Mesothelial cell of epicardium (in vitro differentiated cells): ENCODE measurements around the gene ANO1. TPM values are rescaled to one million over a fixed set of nuclear protein-coding genes. Genes with fewer than 3 reads are reported as not detected.

Experiments
- DNase-seq, 2 experiments: peaks; one replicate each; pipeline ENCODE4 v3.0.0; 2021; ENCODE audit warnings: low spot score in 2 of 2; ENCODE audit not compliant: unreplicated experiment in 2 of 2
- H3K27ac Mint-ChIP-seq: 2 replicates; pipeline ENCODE4 v1.8.0; 2021; ENCODE audit warnings: mixed read lengths
- H3K27me3 Mint-ChIP-seq: 2 replicates; pipeline ENCODE4 v1.8.0; 2021; ENCODE audit warnings: low read depth, mixed read lengths
- H3K36me3 Mint-ChIP-seq: 2 replicates; pipeline ENCODE4 v1.8.0; 2021; ENCODE audit warnings: mixed read lengths
- H3K4me1 Mint-ChIP-seq: 2 replicates; pipeline ENCODE4 v1.8.0; 2021; ENCODE audit warnings: mixed read lengths
- H3K4me3 Mint-ChIP-seq: 2 replicates; pipeline ENCODE4 v1.8.0; 2021; ENCODE audit warnings: mild to moderate bottlenecking, moderate library complexity, mixed read lengths
- H3K9me3 Mint-ChIP-seq: 2 replicates; pipeline ENCODE4 v1.8.0; 2021; ENCODE audit warnings: mixed read lengths
- CTCF ChIP-seq: fragments of 200-600 bp; sonication (generic); IDR thresholded peaks from one replicate; pipeline ENCODE4 v1.5.0; 2021; ENCODE audit warnings: antibody characterized with exemption; ENCODE audit not compliant: unreplicated experiment
- total RNA-seq: library from RNA; stranded (reverse); gene quantifications from 3 replicates; pipeline ENCODE4 v1.2.1, GENCODE V29; 2021

ANO1 gene
- total RNA-seq, 1 donor from 2014 or later: 37.2 TPM

- peak in 1 of 2 experiments; percentile 28 for DNase-seq
- no peaks in the 10 kb centered on the region for H3K36me3 Mint-ChIP-seq
- H3K27ac Mint-ChIP-seq: peak overlapping the region; percentile 58
- TF ChIP-seq CTCF: no peak
- H3K4me3 Mint-ChIP-seq: no peak overlapping the region
- H3K27me3 Mint-ChIP-seq: no peaks in the 10 kb centered on the region
- no peaks in the 10 kb centered on the region for H3K9me3 Mint-ChIP-seq
- peaks cover 59% of the 10 kb centered on the region for H3K4me1 Mint-ChIP-seq
These were observed 12.0 kb upstream of the ANO1 start for GRCh38 chr11:70066136-70066520.

- no peak overlapping the region for H3K4me3 Mint-ChIP-seq
These were observed 11.5 kb upstream of the ANO1 start for GRCh38 chr11:70066628-70067027.

GRCh38 chr11:70067036-70067435, 11.1 kb upstream of the ANO1 start:
- H3K27ac Mint-ChIP-seq: no peak overlapping the region
- no peak for DNase-seq
- H3K36me3 Mint-ChIP-seq: no peaks in the 10 kb centered on the region
- peaks cover 58% of the 10 kb centered on the region for H3K4me1 Mint-ChIP-seq
- no peak overlapping the region for H3K4me3 Mint-ChIP-seq
- H3K9me3 Mint-ChIP-seq: no peaks in the 10 kb centered on the region
- TF ChIP-seq CTCF: no peak
- peaks cover 3% of the 10 kb centered on the region for H3K27me3 Mint-ChIP-seq

More at GRCh38 chr11:70066628-70067027, 11.5 kb upstream of the ANO1 start:
- H3K4me1 Mint-ChIP-seq: peaks cover 56% of the 10 kb centered on the region
- no peaks in the 10 kb centered on the region for H3K9me3 Mint-ChIP-seq
- no peak overlapping the region for H3K27ac Mint-ChIP-seq
- peak in 1 of 2 experiments; percentile 30 for DNase-seq
- no peak for TF ChIP-seq CTCF
- H3K27me3 Mint-ChIP-seq: no peaks in the 10 kb centered on the region
- H3K36me3 Mint-ChIP-seq: no peaks in the 10 kb centered on the region

- Mint-ChIP-seq H3K27ac (peak overlapping the region; percentile 94), H3K9me3 (no peaks in the 10 kb centered on the region), H3K27me3 (peaks cover 10% of the 10 kb centered on the region), H3K4me3 (peak overlapping the region; percentile 9), H3K4me1 (peaks cover 63% of the 10 kb centered on the region), H3K36me3 (no peaks in the 10 kb centered on the region)
- no peak for TF ChIP-seq CTCF
- DNase-seq: peak in 1 of 2 experiments; percentile 41
These were observed 10.4 kb upstream of the ANO1 start for GRCh38 chr11:70067591-70068341.

GRCh38 chr11:70068345-70068744, 9.8 kb upstream of the ANO1 start:
- Mint-ChIP-seq H3K4me1 (peaks cover 66% of the 10 kb centered on the region), H3K9me3 (no peaks in the 10 kb centered on the region), H3K27me3 (peaks cover 16% of the 10 kb centered on the region), H3K27ac (peak overlapping the region; percentile 94), H3K36me3 (no peaks in the 10 kb centered on the region), H3K4me3 (peak overlapping the region; percentile 9)
- no peak for TF ChIP-seq CTCF
- peak in 1 of 2 experiments; percentile 36 for DNase-seq
